Nephron progenitor cell (in vitro differentiated cells): ENCODE data around the gene PLCH2.

Experiments used
- DNase-seq: peaks from one replicate; pipeline ENCODE4 v3.0.0; 2021
- H3K27ac Mint-ChIP-seq: 2 replicates; pipeline ENCODE4 v1.8.0; 2021; ENCODE audit warnings: mild to moderate bottlenecking, moderate library complexity, mixed read lengths
- H3K27me3 Mint-ChIP-seq: 2 replicates; pipeline ENCODE4 v1.8.0; 2021; ENCODE audit warnings: mild to moderate bottlenecking, low read depth, mixed read lengths; ENCODE audit not compliant: poor library complexity
- H3K36me3 Mint-ChIP-seq: 2 replicates; pipeline ENCODE4 v1.8.0; 2021; ENCODE audit warnings: low read depth, mixed read lengths
- H3K4me1 Mint-ChIP-seq: 2 replicates; pipeline ENCODE4 v1.8.0; 2021; ENCODE audit warnings: mixed read lengths
- H3K4me3 Mint-ChIP-seq: 2 replicates; pipeline ENCODE4 v1.8.0; 2021; ENCODE audit warnings: mild to moderate bottlenecking, moderate library complexity, mixed read lengths
- H3K9me3 Mint-ChIP-seq: 2 replicates; pipeline ENCODE4 v1.8.0; 2021; ENCODE audit warnings: mild to moderate bottlenecking, moderate library complexity, mixed read lengths
- TF ChIP-seq, protein P1 (sequence below): fragments of 200-600 bp; sonication (generic); IDR thresholded peaks from 2 replicates; pipeline ENCODE4 v1.5.0; 2021; ENCODE audit warnings: antibody characterized with exemption

The PLCH2 gene, protein sequence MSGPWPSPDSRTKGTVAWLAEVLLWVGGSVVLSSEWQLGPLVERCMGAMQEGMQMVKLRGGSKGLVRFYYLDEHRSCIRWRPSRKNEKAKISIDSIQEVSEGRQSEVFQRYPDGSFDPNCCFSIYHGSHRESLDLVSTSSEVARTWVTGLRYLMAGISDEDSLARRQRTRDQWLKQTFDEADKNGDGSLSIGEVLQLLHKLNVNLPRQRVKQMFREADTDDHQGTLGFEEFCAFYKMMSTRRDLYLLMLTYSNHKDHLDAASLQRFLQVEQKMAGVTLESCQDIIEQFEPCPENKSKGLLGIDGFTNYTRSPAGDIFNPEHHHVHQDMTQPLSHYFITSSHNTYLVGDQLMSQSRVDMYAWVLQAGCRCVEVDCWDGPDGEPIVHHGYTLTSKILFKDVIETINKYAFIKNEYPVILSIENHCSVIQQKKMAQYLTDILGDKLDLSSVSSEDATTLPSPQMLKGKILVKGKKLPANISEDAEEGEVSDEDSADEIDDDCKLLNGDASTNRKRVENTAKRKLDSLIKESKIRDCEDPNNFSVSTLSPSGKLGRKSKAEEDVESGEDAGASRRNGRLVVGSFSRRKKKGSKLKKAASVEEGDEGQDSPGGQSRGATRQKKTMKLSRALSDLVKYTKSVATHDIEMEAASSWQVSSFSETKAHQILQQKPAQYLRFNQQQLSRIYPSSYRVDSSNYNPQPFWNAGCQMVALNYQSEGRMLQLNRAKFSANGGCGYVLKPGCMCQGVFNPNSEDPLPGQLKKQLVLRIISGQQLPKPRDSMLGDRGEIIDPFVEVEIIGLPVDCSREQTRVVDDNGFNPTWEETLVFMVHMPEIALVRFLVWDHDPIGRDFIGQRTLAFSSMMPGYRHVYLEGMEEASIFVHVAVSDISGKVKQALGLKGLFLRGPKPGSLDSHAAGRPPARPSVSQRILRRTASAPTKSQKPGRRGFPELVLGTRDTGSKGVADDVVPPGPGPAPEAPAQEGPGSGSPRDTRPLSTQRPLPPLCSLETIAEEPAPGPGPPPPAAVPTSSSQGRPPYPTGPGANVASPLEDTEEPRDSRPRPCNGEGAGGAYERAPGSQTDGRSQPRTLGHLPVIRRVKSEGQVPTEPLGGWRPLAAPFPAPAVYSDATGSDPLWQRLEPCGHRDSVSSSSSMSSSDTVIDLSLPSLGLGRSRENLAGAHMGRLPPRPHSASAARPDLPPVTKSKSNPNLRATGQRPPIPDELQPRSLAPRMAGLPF (N-terminal part only)

DNA sequence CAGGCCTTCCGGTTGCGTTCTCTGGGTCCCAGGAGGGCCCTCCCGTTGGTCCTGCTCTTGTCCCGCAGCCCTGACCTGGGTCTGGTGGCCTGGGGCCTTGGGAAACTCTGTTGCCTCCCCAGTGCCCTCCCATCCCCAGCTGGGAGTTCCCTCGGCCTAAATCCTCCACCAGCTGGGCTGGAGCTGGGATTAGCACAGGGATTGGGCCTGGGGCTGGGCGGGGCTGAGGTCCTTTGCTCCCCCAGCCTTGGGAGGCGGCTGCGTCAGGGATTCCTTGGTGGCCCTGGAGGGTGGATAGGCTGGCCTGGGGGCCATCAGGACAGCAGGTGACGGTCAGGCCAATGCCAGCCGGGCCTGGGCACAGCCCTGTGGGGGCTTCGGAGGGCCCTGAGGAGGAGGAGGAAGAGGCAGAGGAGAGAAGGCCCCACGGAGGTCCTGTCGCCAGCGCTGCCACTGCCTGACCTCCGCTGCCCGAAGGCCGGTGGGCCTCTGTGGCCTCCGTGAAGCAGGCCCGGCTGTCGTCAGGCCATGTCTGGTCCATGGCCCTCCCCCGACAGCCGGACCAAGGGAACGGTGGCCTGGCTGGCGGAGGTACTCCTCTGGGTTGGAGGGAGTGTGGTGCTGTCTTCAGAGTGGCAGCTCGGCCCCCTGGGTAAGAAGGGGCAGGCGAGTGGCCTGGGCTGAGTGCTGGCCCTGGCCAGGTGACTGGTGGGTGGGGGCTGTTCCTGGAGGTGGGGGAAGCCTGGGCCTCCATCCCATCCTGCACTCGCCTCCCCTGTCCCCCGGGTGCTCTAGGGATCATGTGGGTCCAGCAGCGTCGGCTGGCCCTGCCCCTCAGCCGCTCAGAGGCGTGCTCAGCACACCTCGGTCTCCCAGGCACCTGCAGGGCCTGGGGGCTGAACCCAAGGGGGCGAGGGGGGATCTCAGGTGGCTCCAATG is at the start of gene PLCH2:
TSS of gene PLCH2 (plus strand) at position 229 of the 939 bp plus-strand sequence. CDS start at position 529, 300 bp downstream.
- Mint-ChIP-seq H3K4me3 (no peak within 1 kb of the TSS), H3K27me3 (peaks cover 5% of the 10 kb centered on the region), H3K9me3 (no peaks in the 10 kb centered on the region), H3K36me3 (no peaks in the 10 kb centered on the region), H3K27ac (no peak within 1 kb of the TSS), H3K4me1 (peaks cover 18% of the 10 kb centered on the region)
- TF ChIP-seq, protein P1, sequence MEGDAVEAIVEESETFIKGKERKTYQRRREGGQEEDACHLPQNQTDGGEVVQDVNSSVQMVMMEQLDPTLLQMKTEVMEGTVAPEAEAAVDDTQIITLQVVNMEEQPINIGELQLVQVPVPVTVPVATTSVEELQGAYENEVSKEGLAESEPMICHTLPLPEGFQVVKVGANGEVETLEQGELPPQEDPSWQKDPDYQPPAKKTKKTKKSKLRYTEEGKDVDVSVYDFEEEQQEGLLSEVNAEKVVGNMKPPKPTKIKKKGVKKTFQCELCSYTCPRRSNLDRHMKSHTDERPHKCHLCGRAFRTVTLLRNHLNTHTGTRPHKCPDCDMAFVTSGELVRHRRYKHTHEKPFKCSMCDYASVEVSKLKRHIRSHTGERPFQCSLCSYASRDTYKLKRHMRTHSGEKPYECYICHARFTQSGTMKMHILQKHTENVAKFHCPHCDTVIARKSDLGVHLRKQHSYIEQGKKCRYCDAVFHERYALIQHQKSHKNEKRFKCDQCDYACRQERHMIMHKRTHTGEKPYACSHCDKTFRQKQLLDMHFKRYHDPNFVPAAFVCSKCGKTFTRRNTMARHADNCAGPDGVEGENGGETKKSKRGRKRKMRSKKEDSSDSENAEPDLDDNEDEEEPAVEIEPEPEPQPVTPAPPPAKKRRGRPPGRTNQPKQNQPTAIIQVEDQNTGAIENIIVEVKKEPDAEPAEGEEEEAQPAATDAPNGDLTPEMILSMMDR, result no peak
- DNase-seq, result no peak

DNA sequence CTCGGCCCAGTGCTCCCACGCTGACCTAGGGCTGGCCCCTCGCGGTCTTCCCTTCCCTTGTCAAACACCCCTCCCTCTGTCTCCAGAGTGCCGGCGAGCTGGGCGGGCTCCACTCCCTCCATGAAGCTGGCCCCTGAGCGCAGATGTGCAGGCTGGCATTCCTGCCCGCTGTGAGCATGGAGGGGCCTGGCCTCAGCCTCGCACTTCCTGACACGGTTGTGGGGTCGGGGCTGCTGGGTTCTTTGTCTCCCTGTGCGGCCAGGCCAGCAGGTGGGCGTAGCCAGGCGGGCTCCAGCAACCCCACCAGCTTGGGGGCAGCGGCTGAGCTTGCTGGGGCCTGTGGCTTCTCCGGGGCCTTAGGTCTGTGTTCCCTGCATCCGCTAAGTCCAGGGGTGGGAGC is 49.5 kb upstream of the PLCH2 start:
- no peak for DNase-seq
- Mint-ChIP-seq H3K36me3 (no peaks in the 10 kb centered on the region), H3K9me3 (peaks cover 33% of the 10 kb centered on the region), H3K4me1 (peaks cover 9% of the 10 kb centered on the region), H3K27ac (no peak overlapping the region), H3K4me3 (no peak overlapping the region), H3K27me3 (peaks cover 38% of the 10 kb centered on the region)
- TF ChIP-seq, protein P1, result no peak

DNA sequence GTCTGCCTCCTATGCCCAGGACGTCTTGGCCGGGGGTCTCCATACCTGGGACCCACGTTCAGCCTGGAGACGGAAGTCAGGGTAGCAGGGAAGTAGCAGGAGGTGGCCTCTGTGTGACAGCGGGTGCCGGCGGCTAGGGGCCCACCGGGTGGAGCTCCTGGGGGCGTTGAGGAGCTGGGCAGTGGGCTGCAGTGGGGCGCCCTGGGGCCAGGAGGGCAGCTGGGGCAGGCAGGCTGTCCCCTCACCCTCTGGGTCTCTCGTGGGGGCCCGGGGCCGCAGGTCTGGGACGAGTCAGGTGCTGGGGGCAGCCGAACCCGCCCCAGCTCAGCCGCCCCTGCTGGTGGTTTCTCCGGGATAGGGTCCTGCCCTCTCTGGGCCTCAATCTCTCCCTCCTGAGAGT is 49.0 kb upstream of the PLCH2 start:
- H3K27ac Mint-ChIP-seq, result no peak overlapping the region
- peaks cover 9% of the 10 kb centered on the region for H3K4me1 Mint-ChIP-seq
- DNase-seq, result no peak
- peaks cover 28% of the 10 kb centered on the region for H3K9me3 Mint-ChIP-seq
- TF ChIP-seq, protein P1, result no peak
- H3K36me3 Mint-ChIP-seq, result no peaks in the 10 kb centered on the region
- H3K27me3 Mint-ChIP-seq, result peaks cover 33% of the 10 kb centered on the region
- H3K4me3 Mint-ChIP-seq, result no peak overlapping the region

DNA sequence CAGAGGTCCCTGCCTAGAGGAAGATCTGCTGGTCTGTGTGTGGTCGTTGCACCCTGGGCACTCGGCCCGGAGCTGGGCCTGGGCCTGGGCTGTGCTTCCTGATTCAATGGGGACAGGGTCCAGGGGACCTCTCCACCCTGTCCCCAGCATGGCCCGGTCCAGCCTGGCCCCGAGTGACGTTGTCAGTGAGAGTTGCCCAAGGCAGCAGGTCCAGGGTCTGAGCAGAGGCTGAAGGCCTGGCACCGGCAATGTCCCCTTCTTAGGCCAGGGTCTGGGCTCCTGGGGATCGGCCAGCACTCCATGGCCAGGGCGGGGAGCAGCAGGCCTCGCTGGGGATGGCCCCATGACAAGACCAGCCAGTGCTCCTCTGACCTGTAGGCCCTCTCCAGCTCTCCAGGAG is 48.1 kb upstream of the PLCH2 start:
- no peak overlapping the region for H3K27ac Mint-ChIP-seq
- DNase-seq, result no peak
- H3K27me3 Mint-ChIP-seq, result peaks cover 27% of the 10 kb centered on the region
- peaks cover 9% of the 10 kb centered on the region for H3K4me1 Mint-ChIP-seq
- H3K36me3 Mint-ChIP-seq, result no peaks in the 10 kb centered on the region
- TF ChIP-seq, protein P1, result no peak
- H3K4me3 Mint-ChIP-seq, result no peak overlapping the region
- H3K9me3 Mint-ChIP-seq, result peaks cover 19% of the 10 kb centered on the region

DNA sequence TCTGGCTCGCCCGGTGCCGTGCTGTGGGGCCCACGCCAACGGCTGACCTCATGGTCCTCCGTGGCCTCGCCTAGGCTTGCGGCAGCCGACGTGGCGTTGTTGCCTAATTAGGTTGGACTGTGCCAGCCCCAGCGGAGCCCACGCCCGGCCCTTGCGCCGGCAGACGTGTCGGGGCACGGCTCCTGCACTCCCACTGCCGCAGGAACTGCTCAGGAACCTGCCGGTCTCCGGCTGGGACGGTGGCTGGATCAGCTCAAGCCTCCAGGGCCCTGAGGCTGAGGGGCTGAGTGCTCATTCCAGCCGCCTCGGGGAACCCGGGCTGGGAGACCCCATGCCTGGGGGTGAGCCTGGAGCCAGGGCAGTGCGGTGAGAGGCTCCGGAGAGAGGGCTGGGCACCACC is 47.6 kb upstream of the PLCH2 start:
- peaks cover 25% of the 10 kb centered on the region for H3K27me3 Mint-ChIP-seq
- H3K9me3 Mint-ChIP-seq, result peaks cover 14% of the 10 kb centered on the region
- DNase-seq, result no peak
- no peak overlapping the region for H3K4me3 Mint-ChIP-seq
- H3K4me1 Mint-ChIP-seq, result peaks cover 9% of the 10 kb centered on the region
- no peaks in the 10 kb centered on the region for H3K36me3 Mint-ChIP-seq
- TF ChIP-seq, protein P1, result no peak
- H3K27ac Mint-ChIP-seq, result no peak overlapping the region
